ENCODE results near the gene BMP7.

BMP7 gene

DNA sequence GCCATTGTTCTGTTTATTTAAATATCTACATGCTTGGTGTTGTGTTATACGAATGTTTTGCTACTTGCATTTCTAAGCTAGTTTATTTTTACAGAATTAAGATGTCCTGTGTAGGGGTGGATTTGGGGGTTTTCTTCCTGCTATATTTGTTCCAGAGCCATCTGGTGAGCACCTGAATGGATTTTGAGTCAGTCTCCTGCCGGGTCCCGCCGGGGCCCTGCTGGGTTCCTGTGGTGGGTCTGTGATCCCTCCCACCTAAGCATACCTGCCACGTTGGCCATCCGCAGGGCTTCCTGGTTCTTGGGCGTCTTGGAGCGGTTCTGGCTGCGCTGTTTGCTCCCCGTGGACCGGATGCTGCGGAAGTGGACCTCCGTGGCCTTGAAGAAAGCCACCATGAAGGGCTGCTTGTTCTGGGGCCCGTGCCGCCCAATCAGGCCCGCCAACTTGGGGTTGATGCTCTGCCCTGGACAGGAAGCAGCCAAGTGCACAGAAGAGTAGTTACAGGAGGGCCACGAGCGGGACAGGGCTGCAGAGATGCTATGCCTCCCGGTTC, 82.9 kb downstream of the BMP7 start:
- DNase-seq (ENCODE audit: insufficient read length, low spot score) (no peak), FAIRE-seq (no peak)
- TF ChIP-seq SPI1 (IDR thresholded peaks at IDR 0.05; ENCODE audit: low read depth, low read length) (no peak), TAF1 (IDR thresholded peaks at IDR 0.05; ENCODE audit: low read depth, low read length) (no peak), PAX5 (IDR thresholded peaks at IDR 0.05; ENCODE audit: insufficient read depth, low read length, severe bottlenecking) (no peak), POLR2AphosphoS5 (IDR thresholded peaks at IDR 0.05; ENCODE audit: low read depth, low read length) (no peak), POLR2A (IDR thresholded peaks at IDR 0.05; ENCODE audit: low read depth, low read length) (no peak), POU2F2 (IDR thresholded peaks at IDR 0.05; ENCODE audit: low read depth, low read length) (no peak)

DNA sequence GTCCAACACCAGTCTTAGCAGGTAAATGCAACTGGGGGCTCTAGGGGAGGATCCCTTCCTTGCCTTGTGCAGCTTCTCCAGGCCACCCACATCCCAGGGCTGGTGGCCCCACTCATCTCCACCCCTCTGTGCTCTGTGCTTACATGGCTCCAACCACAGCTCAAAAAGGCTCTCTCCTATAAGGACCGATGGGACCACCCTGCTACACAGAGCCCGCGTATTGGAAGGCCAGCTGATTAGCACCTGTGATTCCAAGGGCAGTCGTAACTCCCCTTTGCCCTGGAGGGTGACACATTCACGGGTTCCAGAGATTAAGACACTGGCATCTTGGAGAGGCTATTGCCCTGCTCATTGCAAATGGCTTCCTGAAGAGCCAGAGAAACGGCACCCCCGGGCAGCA, 84.8 kb downstream of the BMP7 start:
- no peak for TF ChIP-seq POLR2AphosphoS5 (IDR thresholded peaks at IDR 0.05; ENCODE audit: low read depth, low read length)
- no peak for TF ChIP-seq TAF1 (IDR thresholded peaks at IDR 0.05; ENCODE audit: low read depth, low read length)
- no peak for TF ChIP-seq PAX5 (IDR thresholded peaks at IDR 0.05; ENCODE audit: insufficient read depth, low read length, severe bottlenecking)
- TF ChIP-seq POLR2A (IDR thresholded peaks at IDR 0.05; ENCODE audit: low read depth, low read length), result no peak
- no peak for FAIRE-seq
- no peak for DNase-seq (ENCODE audit: insufficient read length, low spot score)

DNA sequence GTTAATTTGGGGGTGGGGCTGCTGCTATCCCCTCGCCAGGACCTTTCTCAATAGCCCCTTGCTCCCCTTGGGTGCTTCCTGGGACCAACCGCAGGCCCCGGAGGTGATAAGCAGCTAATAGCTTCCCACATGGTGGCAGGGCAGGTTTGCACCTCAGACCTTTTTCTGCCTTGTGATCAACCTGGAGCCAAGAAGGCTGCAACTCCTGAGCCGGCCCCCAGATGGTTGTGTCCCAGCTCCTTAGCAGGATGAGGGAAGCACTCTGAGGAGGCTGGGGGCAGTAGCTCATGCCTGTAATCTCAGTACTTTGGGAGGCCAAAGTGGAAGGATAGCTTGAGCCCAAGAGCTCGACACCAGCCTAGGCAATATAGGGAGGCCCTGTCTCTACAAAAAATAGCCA, 85.5 kb downstream of the BMP7 start:
- no peak for FAIRE-seq
- no peak for DNase-seq (ENCODE audit: insufficient read length, low spot score)
- TF ChIP-seq POLR2A (IDR thresholded peaks at IDR 0.05; ENCODE audit: low read depth, low read length) (no peak), SPI1 (IDR thresholded peaks at IDR 0.05; ENCODE audit: low read depth, low read length) (no peak)

DNA sequence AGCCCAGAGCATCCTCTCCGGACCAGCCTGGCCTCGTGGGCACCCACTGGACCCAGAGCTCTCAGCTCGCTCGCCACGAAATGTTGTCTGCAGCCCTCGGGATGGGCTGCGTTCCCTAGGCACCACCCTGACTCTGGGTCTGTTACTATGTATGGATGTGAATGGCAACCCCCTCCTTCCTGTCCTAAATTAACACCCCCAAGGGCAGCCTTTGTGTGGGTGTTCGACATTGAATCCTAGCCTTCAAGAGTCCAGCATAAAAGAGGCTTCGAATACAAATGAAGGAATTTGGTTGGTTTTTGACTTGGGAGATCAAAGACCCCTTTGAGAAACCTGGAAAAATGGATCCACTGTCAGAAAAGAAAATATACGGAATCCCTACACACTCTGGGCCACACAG, 86.1 kb downstream of the BMP7 start:
- DNase-seq (ENCODE audit: insufficient read length, low spot score) (no peak), FAIRE-seq (no peak)
- TF ChIP-seq POLR2A (IDR thresholded peaks at IDR 0.05; ENCODE audit: low read depth, low read length) (no peak), TAF1 (IDR thresholded peaks at IDR 0.05; ENCODE audit: low read depth, low read length) (no peak), SPI1 (IDR thresholded peaks at IDR 0.05; ENCODE audit: low read depth, low read length) (no peak), PAX5 (IDR thresholded peaks at IDR 0.05; ENCODE audit: insufficient read depth, low read length, severe bottlenecking) (no peak), POU2F2 (IDR thresholded peaks at IDR 0.05; ENCODE audit: low read depth, low read length) (no peak), POLR2AphosphoS5 (IDR thresholded peaks at IDR 0.05; ENCODE audit: low read depth, low read length) (no peak)

DNA sequence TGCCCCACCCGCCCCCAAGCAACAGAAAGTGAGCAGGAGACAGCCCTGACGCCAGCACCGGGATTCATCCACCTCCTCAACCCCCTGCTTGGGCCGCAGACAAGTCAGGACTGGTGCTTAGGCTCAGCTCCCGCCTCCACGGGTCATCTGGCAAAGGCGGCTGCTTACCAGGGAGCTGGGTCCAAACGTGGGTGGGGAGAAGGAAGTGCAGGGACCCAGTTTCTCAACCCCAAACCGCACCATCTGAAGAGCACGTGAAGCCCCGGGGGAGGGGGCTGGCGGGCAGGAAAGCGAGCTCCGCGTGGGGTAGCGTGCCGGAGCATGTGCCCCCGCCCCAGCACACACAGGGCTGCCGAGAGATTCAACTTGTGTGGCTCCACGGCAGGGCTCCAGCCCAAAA, 87.2 kb downstream of the BMP7 start:
- DNase-seq (ENCODE audit: insufficient read length, low spot score) (no peak), FAIRE-seq (no peak)
- TF ChIP-seq TAF1 (IDR thresholded peaks at IDR 0.05; ENCODE audit: low read depth, low read length), result no peak
- TF ChIP-seq SPI1 (IDR thresholded peaks at IDR 0.05; ENCODE audit: low read depth, low read length), result no peak
- TF ChIP-seq POLR2A (IDR thresholded peaks at IDR 0.05; ENCODE audit: low read depth, low read length), result no peak
- no peak for TF ChIP-seq POU2F2 (IDR thresholded peaks at IDR 0.05; ENCODE audit: low read depth, low read length)
- TF ChIP-seq POLR2AphosphoS5 (IDR thresholded peaks at IDR 0.05; ENCODE audit: low read depth, low read length), result no peak
- no peak for TF ChIP-seq PAX5 (IDR thresholded peaks at IDR 0.05; ENCODE audit: insufficient read depth, low read length, severe bottlenecking)

DNA sequence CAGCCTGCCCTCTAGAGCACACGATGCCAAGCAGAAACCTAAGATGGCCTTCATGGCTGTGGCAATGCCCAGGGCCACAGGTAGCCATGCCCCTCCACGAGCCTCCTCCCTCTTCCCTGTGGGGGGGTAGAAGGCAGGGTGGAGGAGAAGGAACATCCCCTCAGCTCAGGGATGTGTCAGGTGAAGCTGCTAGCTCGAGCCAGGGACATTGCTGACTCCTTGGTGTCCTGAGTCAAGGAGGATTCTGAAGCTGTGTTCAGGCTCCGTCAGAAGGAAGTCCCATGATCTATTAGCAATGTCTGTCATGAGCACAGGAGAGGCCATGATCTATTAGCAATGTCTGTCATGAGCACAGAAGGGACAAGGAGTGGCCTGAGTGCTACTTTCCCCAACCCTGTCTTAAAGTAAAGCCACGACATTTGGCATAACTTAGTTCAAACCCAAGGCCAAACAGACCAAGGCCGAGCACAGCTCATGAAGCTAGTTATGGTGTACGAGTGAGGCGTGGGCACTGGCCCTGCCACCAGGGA, 87.8 kb downstream of the BMP7 start:
- DNase-seq (ENCODE audit: insufficient read length, low spot score), result no peak
- FAIRE-seq, result no peak
- TF ChIP-seq PAX5 (IDR thresholded peaks at IDR 0.05; ENCODE audit: insufficient read depth, low read length, severe bottlenecking), result no peak
- no peak for TF ChIP-seq SPI1 (IDR thresholded peaks at IDR 0.05; ENCODE audit: low read depth, low read length)
- TF ChIP-seq POU2F2 (IDR thresholded peaks at IDR 0.05; ENCODE audit: low read depth, low read length), result no peak
- TF ChIP-seq POLR2AphosphoS5 (IDR thresholded peaks at IDR 0.05; ENCODE audit: low read depth, low read length), result no peak
- TF ChIP-seq POLR2A (IDR thresholded peaks at IDR 0.05; ENCODE audit: low read depth, low read length), result no peak
- TF ChIP-seq TAF1 (IDR thresholded peaks at IDR 0.05; ENCODE audit: low read depth, low read length), result no peak

DNA sequence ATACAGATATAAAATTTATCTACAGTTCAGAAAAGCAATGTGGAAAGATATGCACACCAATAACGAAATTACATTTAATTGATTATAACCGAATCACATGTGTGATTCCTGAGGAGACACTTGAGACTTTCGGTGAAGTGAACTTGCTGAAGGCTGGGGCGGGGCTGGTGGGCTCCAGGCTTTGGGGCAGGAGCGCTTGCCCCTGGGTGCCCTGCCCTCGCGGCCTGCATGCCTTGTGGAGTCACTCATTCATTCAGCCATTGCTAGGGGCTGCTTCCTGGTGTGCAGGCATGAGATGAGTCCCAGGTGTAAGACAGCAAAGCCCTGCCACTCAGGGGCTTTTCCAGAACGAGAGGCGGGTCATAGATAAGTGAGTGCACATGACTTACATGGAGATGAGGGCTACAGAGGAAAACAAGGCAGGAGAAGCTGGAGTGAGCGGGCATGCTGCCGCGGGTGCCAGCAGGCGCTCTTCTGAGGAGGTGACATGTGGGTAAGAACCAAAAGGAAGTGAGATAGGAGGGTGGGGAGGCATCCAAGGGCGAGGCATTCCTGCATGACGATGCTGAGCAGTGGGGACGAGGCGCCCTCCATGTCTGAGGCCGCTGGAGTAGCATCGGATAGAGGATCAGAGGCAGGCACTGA, 88.7 kb downstream of the BMP7 start:
- FAIRE-seq (no peak), DNase-seq (ENCODE audit: insufficient read length, low spot score) (no peak)
- no peak for TF ChIP-seq PAX5 (IDR thresholded peaks at IDR 0.05; ENCODE audit: insufficient read depth, low read length, severe bottlenecking)
- TF ChIP-seq TAF1 (IDR thresholded peaks at IDR 0.05; ENCODE audit: low read depth, low read length), result no peak
- no peak for TF ChIP-seq SPI1 (IDR thresholded peaks at IDR 0.05; ENCODE audit: low read depth, low read length)
- TF ChIP-seq POU2F2 (IDR thresholded peaks at IDR 0.05; ENCODE audit: low read depth, low read length), result no peak
- no peak for TF ChIP-seq POLR2A (IDR thresholded peaks at IDR 0.05; ENCODE audit: low read depth, low read length)
- no peak for TF ChIP-seq POLR2AphosphoS5 (IDR thresholded peaks at IDR 0.05; ENCODE audit: low read depth, low read length)

DNA sequence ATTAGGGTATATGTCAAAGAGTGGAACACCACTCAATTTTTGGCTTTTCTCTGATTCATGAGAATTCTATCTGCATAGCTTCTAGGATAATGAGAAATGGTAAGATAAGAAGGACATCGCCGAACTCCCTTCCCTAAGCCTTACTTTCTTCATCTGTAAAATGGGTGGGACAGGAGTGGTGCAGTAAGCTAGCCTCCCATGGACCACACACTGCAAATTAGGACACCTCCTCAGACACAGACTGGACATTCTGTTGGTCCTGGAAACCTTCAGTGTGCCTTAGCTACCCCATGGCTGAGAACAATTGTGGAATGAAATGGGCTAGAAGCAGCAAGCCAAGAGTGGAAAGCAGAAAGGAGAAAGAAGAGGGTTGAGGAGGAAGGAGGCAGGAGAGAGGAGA, 89.6 kb downstream of the BMP7 start:
- FAIRE-seq, result no peak
- TF ChIP-seq PAX5 (IDR thresholded peaks at IDR 0.05; ENCODE audit: insufficient read depth, low read length, severe bottlenecking) (no peak), POU2F2 (IDR thresholded peaks at IDR 0.05; ENCODE audit: low read depth, low read length) (no peak), SPI1 (IDR thresholded peaks at IDR 0.05; ENCODE audit: low read depth, low read length) (no peak), TAF1 (IDR thresholded peaks at IDR 0.05; ENCODE audit: low read depth, low read length) (no peak), POLR2AphosphoS5 (IDR thresholded peaks at IDR 0.05; ENCODE audit: low read depth, low read length) (no peak), POLR2A (IDR thresholded peaks at IDR 0.05; ENCODE audit: low read depth, low read length) (no peak)
- no peak for DNase-seq (ENCODE audit: insufficient read length, low spot score)

DNA sequence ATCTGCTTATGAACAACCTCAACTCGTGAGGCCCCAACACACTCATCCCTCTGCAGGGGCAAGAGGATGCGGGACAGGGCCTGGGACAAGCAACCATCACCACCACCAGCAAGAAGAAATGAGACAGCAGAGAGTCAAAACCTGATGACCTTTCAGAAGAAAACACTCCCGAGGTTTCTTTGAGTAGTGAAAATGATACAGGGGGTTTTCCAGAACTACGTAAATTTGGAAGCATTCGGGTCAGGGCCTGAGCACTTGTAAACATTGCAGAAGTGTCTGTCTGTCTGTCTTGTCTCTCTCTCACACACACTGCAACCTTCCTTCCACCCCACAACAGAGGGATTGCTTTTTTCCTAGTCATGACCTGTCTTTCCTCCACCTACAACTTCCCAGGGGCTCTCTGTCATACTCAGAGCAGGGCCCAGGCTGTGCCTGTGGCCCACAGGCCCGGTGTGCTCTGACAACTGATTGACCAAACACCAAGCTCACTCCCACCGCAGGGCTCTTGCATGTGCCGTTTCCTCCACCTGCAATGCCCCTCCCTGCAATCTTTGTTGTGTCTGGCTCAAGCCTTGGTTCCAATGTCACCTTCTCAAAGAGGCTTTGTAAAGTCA, 90.9 kb downstream of the BMP7 start:
- FAIRE-seq, result no peak

DNA sequence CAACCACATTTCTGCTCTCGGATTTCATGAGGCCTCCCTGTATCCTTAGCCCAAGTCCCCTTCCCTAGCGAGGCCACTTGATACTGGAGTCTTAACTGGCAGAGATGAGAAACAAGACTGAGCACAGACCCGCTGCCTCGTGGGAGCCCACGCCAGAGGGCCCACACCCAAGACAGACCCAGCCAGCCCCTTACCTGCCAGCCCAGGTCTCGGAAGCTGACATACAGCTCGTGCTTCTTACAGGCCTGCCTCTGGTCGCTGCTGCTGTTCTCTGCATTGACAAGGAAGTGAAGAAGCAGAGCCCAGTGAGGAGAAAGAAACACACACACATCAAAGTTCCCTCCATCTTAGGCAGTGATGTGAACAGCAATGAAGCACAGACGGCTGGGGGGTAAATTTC, 91.7 kb downstream of the BMP7 start:
- FAIRE-seq (no peak), DNase-seq (ENCODE audit: insufficient read length, low spot score) (no peak)
- no peak for TF ChIP-seq POLR2AphosphoS5 (IDR thresholded peaks at IDR 0.05; ENCODE audit: low read depth, low read length)
- TF ChIP-seq PAX5 (IDR thresholded peaks at IDR 0.05; ENCODE audit: insufficient read depth, low read length, severe bottlenecking), result no peak
- no peak for TF ChIP-seq POU2F2 (IDR thresholded peaks at IDR 0.05; ENCODE audit: low read depth, low read length)
- no peak for TF ChIP-seq SPI1 (IDR thresholded peaks at IDR 0.05; ENCODE audit: low read depth, low read length)
- TF ChIP-seq POLR2A (IDR thresholded peaks at IDR 0.05; ENCODE audit: low read depth, low read length), result no peak
- TF ChIP-seq TAF1 (IDR thresholded peaks at IDR 0.05; ENCODE audit: low read depth, low read length), result no peak

More for the DNA sequence above, 90.9 kb downstream of the BMP7 start:
- DNase-seq (ENCODE audit: insufficient read length, low spot score), result no peak
- TF ChIP-seq SPI1 (IDR thresholded peaks at IDR 0.05; ENCODE audit: low read depth, low read length), result no peak

Measured in GM12891 (cell line).